ENCODE data around the gene SPDYE1. TPM values are rescaled to one million over a fixed set of nuclear protein-coding genes. Genes with fewer than 3 reads are reported as not detected.

Gene SPDYE1
- total and polyA plus RNA-seq, 4 donors, result 0.71 TPM; not detected in 3

DNA sequence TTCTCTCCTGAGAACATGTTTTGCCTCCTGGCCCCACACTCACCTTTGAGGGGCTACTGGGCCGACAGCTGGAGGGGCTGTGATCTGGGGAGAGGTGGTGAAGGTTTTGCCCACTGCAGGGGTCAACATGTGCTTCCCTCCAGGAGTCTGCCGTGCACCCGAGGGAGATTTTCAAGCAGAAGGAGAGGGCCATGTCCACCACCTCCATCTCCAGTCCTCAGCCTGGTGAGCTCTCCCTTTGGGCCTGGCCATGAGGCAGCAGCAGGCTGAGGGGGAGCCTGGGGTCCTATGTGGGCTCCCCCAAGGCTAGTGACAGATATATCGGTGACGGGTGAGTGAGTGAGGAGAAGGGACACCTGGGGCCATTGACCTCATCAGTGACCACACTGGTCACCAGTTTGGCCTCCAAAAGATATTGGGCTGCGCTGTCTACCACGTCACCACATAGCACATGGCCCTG, 61.1 kb downstream of the SPDYE1 start (continued):
- no peak for TF ChIP-seq SP1 (IDR thresholded peaks at IDR 0.05)
- TF ChIP-seq RXRA (IDR thresholded peaks at IDR 0.05), result no peak
- TF ChIP-seq EGR1 (IDR thresholded peaks at IDR 0.05; ENCODE audit: low read depth in 2 of 2), result no peak
- TF ChIP-seq, protein P1, sequence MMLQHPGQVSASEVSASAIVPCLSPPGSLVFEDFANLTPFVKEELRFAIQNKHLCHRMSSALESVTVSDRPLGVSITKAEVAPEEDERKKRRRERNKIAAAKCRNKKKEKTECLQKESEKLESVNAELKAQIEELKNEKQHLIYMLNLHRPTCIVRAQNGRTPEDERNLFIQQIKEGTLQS (IDR thresholded peaks at IDR 0.05), result no peak
- TF ChIP-seq GABPA (IDR thresholded peaks at IDR 0.05 in 1 of 2, conservative IDR thresholded peaks at IDR 0.05 in 1 of 2), result no peak
- TF ChIP-seq FOXA1 (IDR thresholded peaks at IDR 0.05), result no peak

DNA sequence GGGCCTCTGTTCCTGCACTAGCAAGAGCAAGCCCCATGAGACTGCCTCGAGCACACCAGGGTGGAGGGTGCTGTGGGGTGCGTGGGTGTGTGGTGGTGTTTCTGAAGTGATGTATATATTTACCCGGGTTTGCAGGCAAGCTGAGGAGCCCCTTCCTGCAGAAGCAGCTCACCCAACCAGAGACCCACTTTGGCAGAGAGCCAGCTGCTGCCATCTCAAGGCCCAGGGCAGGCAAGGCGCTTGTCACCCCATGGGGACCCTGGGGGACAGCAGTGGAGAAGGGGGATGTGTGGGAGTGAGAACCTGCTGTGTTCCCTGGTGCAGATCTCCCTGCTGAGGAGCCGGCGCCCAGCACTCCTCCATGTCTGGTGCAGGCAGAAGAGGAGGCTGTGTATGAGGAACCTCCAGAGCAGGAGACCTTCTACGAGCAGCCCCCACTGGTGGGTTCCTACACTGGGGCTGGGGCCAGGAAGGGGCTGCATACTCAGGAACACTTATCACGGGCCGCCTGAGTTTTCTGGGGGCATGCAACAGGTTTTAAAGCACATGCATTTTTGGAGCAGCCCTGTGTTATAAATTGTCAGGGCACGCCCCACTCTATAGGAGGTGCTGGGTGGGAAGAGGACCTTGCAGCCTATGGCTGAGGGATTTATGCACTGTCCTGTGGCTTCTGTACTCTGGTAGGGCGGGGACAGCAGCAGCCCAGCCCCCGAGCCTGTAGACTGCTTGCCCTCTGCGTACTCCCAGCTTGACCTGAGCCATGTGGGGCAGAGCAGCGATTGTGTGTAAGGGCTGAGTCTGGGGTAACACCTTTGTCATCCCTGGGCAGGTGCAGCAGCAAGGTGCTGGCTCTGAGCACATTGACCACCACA, 61.8 kb downstream of the SPDYE1 start:
- H3K4me3 ChIP-seq (ENCODE audit: low read depth in 1 of 3, low read length in 3 of 3), result no peak overlapping the region
- no peaks in the 10 kb centered on the region for H3K27me3 ChIP-seq (ENCODE audit: control insufficient read depth in 4 of 4, insufficient read depth in 4 of 4, low read length in 3 of 4)
- DNase-seq (ENCODE audit: low spot score), result no peak
- no peak overlapping the region for H3K27ac ChIP-seq (ENCODE audit: low read depth in 1 of 2, low read length in 2 of 2)
- TF ChIP-seq GABPA (IDR thresholded peaks at IDR 0.05 in 1 of 2, conservative IDR thresholded peaks at IDR 0.05 in 1 of 2) (no peak), RAD21 (IDR thresholded peaks at IDR 0.05) (no peak), JUND (IDR thresholded peaks at IDR 0.05) (no peak), HNF4A (conservative IDR thresholded peaks at IDR 0.05) (no peak), TAF1 (conservative IDR thresholded peaks at IDR 0.05) (no peak), HNF4G (IDR thresholded peaks at IDR 0.05) (no peak), RXRA (IDR thresholded peaks at IDR 0.05) (no peak), EGR1 (IDR thresholded peaks at IDR 0.05; ENCODE audit: low read depth in 2 of 2) (no peak), FOXA1 (IDR thresholded peaks at IDR 0.05) (no peak), NR2F2 (IDR thresholded peaks at IDR 0.05) (no peak)
- TF ChIP-seq, protein P2, sequence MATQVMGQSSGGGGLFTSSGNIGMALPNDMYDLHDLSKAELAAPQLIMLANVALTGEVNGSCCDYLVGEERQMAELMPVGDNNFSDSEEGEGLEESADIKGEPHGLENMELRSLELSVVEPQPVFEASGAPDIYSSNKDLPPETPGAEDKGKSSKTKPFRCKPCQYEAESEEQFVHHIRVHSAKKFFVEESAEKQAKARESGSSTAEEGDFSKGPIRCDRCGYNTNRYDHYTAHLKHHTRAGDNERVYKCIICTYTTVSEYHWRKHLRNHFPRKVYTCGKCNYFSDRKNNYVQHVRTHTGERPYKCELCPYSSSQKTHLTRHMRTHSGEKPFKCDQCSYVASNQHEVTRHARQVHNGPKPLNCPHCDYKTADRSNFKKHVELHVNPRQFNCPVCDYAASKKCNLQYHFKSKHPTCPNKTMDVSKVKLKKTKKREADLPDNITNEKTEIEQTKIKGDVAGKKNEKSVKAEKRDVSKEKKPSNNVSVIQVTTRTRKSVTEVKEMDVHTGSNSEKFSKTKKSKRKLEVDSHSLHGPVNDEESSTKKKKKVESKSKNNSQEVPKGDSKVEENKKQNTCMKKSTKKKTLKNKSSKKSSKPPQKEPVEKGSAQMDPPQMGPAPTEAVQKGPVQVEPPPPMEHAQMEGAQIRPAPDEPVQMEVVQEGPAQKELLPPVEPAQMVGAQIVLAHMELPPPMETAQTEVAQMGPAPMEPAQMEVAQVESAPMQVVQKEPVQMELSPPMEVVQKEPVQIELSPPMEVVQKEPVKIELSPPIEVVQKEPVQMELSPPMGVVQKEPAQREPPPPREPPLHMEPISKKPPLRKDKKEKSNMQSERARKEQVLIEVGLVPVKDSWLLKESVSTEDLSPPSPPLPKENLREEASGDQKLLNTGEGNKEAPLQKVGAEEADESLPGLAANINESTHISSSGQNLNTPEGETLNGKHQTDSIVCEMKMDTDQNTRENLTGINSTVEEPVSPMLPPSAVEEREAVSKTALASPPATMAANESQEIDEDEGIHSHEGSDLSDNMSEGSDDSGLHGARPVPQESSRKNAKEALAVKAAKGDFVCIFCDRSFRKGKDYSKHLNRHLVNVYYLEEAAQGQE (IDR thresholded peaks at IDR 0.05), result no peak
- TF ChIP-seq, protein P3, sequence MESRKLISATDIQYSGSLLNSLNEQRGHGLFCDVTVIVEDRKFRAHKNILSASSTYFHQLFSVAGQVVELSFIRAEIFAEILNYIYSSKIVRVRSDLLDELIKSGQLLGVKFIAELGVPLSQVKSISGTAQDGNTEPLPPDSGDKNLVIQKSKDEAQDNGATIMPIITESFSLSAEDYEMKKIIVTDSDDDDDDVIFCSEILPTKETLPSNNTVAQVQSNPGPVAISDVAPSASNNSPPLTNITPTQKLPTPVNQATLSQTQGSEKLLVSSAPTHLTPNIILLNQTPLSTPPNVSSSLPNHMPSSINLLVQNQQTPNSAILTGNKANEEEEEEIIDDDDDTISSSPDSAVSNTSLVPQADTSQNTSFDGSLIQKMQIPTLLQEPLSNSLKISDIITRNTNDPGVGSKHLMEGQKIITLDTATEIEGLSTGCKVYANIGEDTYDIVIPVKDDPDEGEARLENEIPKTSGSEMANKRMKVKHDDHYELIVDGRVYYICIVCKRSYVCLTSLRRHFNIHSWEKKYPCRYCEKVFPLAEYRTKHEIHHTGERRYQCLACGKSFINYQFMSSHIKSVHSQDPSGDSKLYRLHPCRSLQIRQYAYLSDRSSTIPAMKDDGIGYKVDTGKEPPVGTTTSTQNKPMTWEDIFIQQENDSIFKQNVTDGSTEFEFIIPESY (IDR thresholded peaks at IDR 0.05), result no peak
- TF ChIP-seq, protein P4, sequence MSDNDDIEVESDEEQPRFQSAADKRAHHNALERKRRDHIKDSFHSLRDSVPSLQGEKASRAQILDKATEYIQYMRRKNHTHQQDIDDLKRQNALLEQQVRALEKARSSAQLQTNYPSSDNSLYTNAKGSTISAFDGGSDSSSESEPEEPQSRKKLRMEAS (IDR thresholded peaks at IDR 0.05), result no peak
- TF ChIP-seq, protein P5, sequence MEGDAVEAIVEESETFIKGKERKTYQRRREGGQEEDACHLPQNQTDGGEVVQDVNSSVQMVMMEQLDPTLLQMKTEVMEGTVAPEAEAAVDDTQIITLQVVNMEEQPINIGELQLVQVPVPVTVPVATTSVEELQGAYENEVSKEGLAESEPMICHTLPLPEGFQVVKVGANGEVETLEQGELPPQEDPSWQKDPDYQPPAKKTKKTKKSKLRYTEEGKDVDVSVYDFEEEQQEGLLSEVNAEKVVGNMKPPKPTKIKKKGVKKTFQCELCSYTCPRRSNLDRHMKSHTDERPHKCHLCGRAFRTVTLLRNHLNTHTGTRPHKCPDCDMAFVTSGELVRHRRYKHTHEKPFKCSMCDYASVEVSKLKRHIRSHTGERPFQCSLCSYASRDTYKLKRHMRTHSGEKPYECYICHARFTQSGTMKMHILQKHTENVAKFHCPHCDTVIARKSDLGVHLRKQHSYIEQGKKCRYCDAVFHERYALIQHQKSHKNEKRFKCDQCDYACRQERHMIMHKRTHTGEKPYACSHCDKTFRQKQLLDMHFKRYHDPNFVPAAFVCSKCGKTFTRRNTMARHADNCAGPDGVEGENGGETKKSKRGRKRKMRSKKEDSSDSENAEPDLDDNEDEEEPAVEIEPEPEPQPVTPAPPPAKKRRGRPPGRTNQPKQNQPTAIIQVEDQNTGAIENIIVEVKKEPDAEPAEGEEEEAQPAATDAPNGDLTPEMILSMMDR (IDR thresholded peaks at IDR 0.05; ENCODE audit: low read depth, low read length, missing input control), result no peak
- no peak overlapping the region for H3K9ac ChIP-seq (ENCODE audit: low read depth in 1 of 2, low read length in 2 of 2)
- no peaks in the 10 kb centered on the region for H3K9me3 ChIP-seq (ENCODE audit: control insufficient read depth in 4 of 4, low read length in 3 of 4)
- 94% methylated on average over 14 of the region's 14 CpGs for WGBS
- peaks cover 10 to 20% (median 16%) of the 10 kb centered on the region in 4 donors for H3K4me1 ChIP-seq (ENCODE audit: control insufficient read depth in 4 of 4, insufficient read depth in 4 of 4, low read length in 3 of 4)
- peaks cover 19 to 55% (median 33%) of the 10 kb centered on the region in 4 donors for H3K36me3 ChIP-seq (ENCODE audit: control insufficient read depth in 4 of 4, insufficient read depth in 3 of 4, low read depth in 1 of 4, low read length in 3 of 4)

Other genes with a start within 250 kb of the SPDYE1 start
- 10 to 100 TPM in 1 of 2 donors, 1 to 10 TPM in 1; 5.1 to 23.5 TPM for gene BLVRA, start 239.2 kb upstream of the SPDYE1 start, total RNA-seq
- 1 to 10 TPM; 6.1 to 7.4 TPM for gene BLVRA, start 239.2 kb upstream of the SPDYE1 start, polyA plus RNA-seq
- gene MRPS24, start 128.4 kb upstream of the SPDYE1 start, total RNA-seq, result 10 to 100 TPM; 38.7 to 73.5 TPM
- 100 to 1,000 TPM in 1 of 2 donors, 10 to 100 TPM in 1; 91.1 to 177 TPM for gene MRPS24, start 128.4 kb upstream of the SPDYE1 start, polyA plus RNA-seq
- 10 to 100 TPM in 1 of 2 donors, 1 to 10 TPM in 1; 7.2 to 28.4 TPM for gene URGCP, start 91.3 kb upstream of the SPDYE1 start, total RNA-seq
- 10 to 100 TPM; 11.7 to 14.3 TPM for gene URGCP, start 91.3 kb upstream of the SPDYE1 start, polyA plus RNA-seq
- gene UBE2D4, start 71.5 kb upstream of the SPDYE1 start, total RNA-seq, result 10 to 100 TPM in 1 of 2 donors, 1 to 10 TPM in 1; 5.1 to 10.7 TPM
- gene UBE2D4, start 71.5 kb upstream of the SPDYE1 start, polyA plus RNA-seq, result 10 to 100 TPM; 12.8 to 17.9 TPM
- 10 to 100 TPM; 47.3 to 60.2 TPM for gene DBNL, start 46.8 kb downstream of the SPDYE1 start, total RNA-seq
- gene DBNL, start 46.8 kb downstream of the SPDYE1 start, polyA plus RNA-seq, result 10 to 100 TPM; 26.1 to 35.6 TPM
- 1 to 10 TPM in 1 of 2 donors, under 1 TPM in 1; 0.42 to 2.3 TPM for gene PGAM2, start 67.7 kb downstream of the SPDYE1 start, total RNA-seq
- gene PGAM2, start 67.7 kb downstream of the SPDYE1 start, polyA plus RNA-seq, result under 1 TPM; 0.13 to 0.56 TPM
- gene POLM, start 84.6 kb downstream of the SPDYE1 start, total RNA-seq, result 10 to 100 TPM in 1 of 2 donors, 1 to 10 TPM in 1; 6.9 to 24.0 TPM
- 1 to 10 TPM; 9.1 to 9.4 TPM for gene POLM, start 84.6 kb downstream of the SPDYE1 start, polyA plus RNA-seq
- gene AEBP1, start 106.4 kb downstream of the SPDYE1 start, total RNA-seq, result 10 to 100 TPM in 1 of 2 donors, 1 to 10 TPM in 1; 3.4 to 13.3 TPM
- 10 to 100 TPM in 1 of 2 donors, 1 to 10 TPM in 1; 3.8 to 11.5 TPM for gene AEBP1, start 106.4 kb downstream of the SPDYE1 start, polyA plus RNA-seq
- 10 to 100 TPM; 53.9 to 85.0 TPM for gene POLD2, start 125.7 kb downstream of the SPDYE1 start, total RNA-seq
- gene POLD2, start 125.7 kb downstream of the SPDYE1 start, polyA plus RNA-seq, result 100 to 1,000 TPM in 1 of 2 donors, 10 to 100 TPM in 1; 85.7 to 101 TPM
- gene MYL7, start 143.4 kb downstream of the SPDYE1 start, total RNA-seq, result not detected
- gene MYL7, start 143.4 kb downstream of the SPDYE1 start, polyA plus RNA-seq, result not detected
- gene GCK, start 191.5 kb downstream of the SPDYE1 start, total RNA-seq, result under 1 TPM; 0.09 to 0.67 TPM
- 10 to 100 TPM in 1 of 2 donors, under 1 TPM in 1; 0.22 to 12.7 TPM for gene GCK, start 191.5 kb downstream of the SPDYE1 start, polyA plus RNA-seq
- gene YKT6, start 203.1 kb downstream of the SPDYE1 start, total RNA-seq, result 10 to 100 TPM; 21.8 to 22.0 TPM
- 10 to 100 TPM in 1 of 2 donors, 1 to 10 TPM in 1; 8.1 to 20.3 TPM for gene YKT6, start 203.1 kb downstream of the SPDYE1 start, polyA plus RNA-seq